ENCODE data around the gene DLEC1.

DLEC1 gene

DNA sequence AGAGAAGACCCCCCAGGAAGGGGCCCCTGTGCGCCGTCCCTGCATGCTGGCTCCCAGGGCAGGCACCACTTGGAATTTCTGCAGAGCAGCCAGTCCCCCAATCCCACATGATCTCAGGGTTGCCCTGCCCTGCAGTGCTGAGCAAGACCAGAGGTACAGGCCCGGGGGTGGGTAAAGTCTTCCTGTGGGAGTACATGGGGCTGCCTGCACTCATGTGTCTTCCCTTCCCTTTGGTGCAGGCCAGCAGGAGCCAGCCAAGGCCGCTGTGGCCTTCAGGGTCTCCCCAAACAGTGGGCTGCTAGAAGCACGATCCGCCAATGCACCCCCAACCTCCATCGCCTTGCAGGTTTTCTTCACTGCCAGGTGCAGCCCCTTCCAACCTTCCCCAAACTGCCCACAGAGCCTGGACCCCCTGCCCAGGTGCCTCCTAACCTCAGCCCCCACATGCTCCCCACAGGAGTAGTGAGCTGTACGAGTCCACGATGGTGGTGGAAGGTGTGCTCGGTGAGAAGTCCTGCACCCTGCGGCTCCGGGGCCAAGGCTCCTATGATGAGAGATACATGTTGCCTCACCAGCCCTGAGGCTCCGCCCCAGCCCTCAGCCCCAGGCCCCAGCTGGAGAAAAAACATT is 82.9 kb downstream of the DLEC1 start:
- TF ChIP-seq, protein P1, sequence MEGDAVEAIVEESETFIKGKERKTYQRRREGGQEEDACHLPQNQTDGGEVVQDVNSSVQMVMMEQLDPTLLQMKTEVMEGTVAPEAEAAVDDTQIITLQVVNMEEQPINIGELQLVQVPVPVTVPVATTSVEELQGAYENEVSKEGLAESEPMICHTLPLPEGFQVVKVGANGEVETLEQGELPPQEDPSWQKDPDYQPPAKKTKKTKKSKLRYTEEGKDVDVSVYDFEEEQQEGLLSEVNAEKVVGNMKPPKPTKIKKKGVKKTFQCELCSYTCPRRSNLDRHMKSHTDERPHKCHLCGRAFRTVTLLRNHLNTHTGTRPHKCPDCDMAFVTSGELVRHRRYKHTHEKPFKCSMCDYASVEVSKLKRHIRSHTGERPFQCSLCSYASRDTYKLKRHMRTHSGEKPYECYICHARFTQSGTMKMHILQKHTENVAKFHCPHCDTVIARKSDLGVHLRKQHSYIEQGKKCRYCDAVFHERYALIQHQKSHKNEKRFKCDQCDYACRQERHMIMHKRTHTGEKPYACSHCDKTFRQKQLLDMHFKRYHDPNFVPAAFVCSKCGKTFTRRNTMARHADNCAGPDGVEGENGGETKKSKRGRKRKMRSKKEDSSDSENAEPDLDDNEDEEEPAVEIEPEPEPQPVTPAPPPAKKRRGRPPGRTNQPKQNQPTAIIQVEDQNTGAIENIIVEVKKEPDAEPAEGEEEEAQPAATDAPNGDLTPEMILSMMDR (conservative IDR thresholded peaks at IDR 0.05; ENCODE audit: low read length): no peak
- TF ChIP-seq EZH2phosphoT487 (IDR thresholded peaks at IDR 0.05; ENCODE audit: borderline replicate concordance): no peak
- Histone ChIP-seq H3K9ac (ENCODE audit: low read depth, low read length, poor library complexity, severe bottlenecking) (no peak overlapping the region), H3K4me2 (ENCODE audit: low read depth, low read length, poor library complexity, severe bottlenecking) (no peak overlapping the region), H3K9me2 (replicated peaks; ENCODE audit: low read depth, low read length) (no peaks in the 10 kb centered on the region), H3F3A (ENCODE audit: low read depth) (no peaks in the 10 kb centered on the region), H3K9me3 (ENCODE audit: insufficient read depth, low read depth, low read length) (no peaks in the 10 kb centered on the region), H3K79me2 (ENCODE audit: insufficient read depth, low read length) (no peaks in the 10 kb centered on the region), H2AFZ (ENCODE audit: low read length) (no peak overlapping the region), H3K36me3 (ENCODE audit: insufficient read depth, low read length) (peaks cover 47% of the 10 kb centered on the region; the same call in 1 of the 2 replicates), H4K20me1 (ENCODE audit: insufficient read depth, low read length, poor library complexity, severe bottlenecking) (no peaks in the 10 kb centered on the region), H3K27me3 (ENCODE audit: insufficient read depth, low read length, poor library complexity, severe bottlenecking) (no peaks in the 10 kb centered on the region), H3K4me1 (ENCODE audit: insufficient read depth, low read length, poor library complexity, severe bottlenecking) (no peaks in the 10 kb centered on the region), H3K4me3 (ENCODE audit: low read length, poor library complexity, severe bottlenecking) (no peak overlapping the region)

DNA sequence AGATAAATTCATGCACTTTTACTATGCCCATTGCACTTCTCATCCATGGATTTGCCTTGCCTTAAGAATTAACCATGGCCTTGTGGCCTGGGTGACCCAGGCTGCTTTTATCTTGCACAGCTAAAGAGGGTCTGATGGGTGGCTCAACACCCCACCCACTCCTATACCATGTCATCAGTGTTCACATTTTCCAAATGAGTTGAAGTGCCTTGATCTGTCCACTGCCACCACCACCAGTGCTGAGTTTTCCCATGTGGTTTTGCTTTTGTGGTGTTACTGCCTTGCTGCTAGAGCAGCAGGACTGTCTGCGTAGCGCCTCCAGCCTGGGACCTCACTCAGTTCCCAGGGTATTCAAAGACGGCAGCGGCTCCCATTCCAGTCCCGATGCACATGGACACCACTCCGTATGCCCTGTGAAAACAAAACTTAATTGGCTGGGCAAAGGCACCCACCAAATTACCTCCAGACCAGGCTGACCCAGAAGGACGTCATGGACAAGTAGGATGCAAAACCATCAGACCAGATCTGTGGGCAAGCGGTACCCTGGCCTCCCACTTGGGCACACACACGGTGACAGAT is 83.8 kb downstream of the DLEC1 start:
- no peak overlapping the region for H3K9ac ChIP-seq (ENCODE audit: low read depth, low read length, poor library complexity, severe bottlenecking)
- TF ChIP-seq, protein P1 (conservative IDR thresholded peaks at IDR 0.05; ENCODE audit: low read length): no peak
- no peak for TF ChIP-seq EZH2phosphoT487 (IDR thresholded peaks at IDR 0.05; ENCODE audit: borderline replicate concordance)
- H4K20me1 ChIP-seq (ENCODE audit: insufficient read depth, low read length, poor library complexity, severe bottlenecking): no peaks in the 10 kb centered on the region
- no peaks in the 10 kb centered on the region for H3F3A ChIP-seq (ENCODE audit: low read depth)
- H3K4me1 ChIP-seq (ENCODE audit: insufficient read depth, low read length, poor library complexity, severe bottlenecking): no peaks in the 10 kb centered on the region
- no peaks in the 10 kb centered on the region for H3K79me2 ChIP-seq (ENCODE audit: insufficient read depth, low read length)
- H3K27me3 ChIP-seq (ENCODE audit: insufficient read depth, low read length, poor library complexity, severe bottlenecking): no peaks in the 10 kb centered on the region
- peaks cover 56% of the 10 kb centered on the region; the same call in 1 of the 2 replicates for H3K36me3 ChIP-seq (ENCODE audit: insufficient read depth, low read length)
- no peak overlapping the region for H3K4me2 ChIP-seq (ENCODE audit: low read depth, low read length, poor library complexity, severe bottlenecking)
- H3K4me3 ChIP-seq (ENCODE audit: low read length, poor library complexity, severe bottlenecking): no peak overlapping the region
- no peaks in the 10 kb centered on the region for H3K9me2 ChIP-seq (replicated peaks; ENCODE audit: low read depth, low read length)
- no peak overlapping the region for H2AFZ ChIP-seq (ENCODE audit: low read length)
- H3K9me3 ChIP-seq (ENCODE audit: insufficient read depth, low read depth, low read length): no peaks in the 10 kb centered on the region

DNA sequence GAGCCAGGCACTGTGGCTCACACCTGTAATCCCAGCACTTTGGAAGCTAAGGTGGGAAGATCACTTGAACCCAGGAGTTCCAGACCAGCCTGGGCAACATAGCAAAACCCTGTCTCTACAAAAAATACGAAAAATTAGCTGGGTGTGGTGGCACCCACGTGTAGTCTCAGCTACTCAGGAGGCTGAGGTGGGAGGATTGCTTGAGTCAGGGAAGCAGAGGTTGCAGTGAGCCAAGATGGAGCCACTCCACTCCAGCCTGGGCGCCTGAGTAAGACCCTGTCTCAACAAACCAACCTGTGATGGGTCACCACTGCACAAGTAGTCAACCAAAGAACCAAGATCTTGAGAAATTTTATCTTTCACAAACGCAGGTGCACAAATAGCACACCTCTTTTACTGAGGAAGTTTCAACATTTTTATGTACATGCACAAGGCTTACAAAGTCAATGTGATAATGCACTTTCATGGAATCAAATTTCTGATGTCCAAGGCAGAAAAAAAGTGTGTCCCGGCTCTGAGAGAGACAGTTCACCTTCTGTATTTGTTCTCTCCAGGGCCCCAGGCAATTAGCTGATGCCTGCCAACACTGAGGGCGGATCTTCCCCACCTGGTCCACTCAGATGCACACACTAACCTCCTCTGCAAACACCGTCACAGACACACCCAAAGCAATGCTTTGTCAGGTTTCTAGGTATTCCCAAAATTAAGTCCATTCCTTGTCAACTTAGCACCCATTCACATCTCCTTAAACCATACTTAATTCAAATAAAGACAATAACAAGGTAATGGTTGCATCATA is 85.5 kb downstream of the DLEC1 start:
- H3K79me2 ChIP-seq (ENCODE audit: insufficient read depth, low read length): no peaks in the 10 kb centered on the region
- TF ChIP-seq EZH2phosphoT487 (IDR thresholded peaks at IDR 0.05; ENCODE audit: borderline replicate concordance): no peak
- TF ChIP-seq, protein P1 (conservative IDR thresholded peaks at IDR 0.05; ENCODE audit: low read length): no peak
- peaks cover 65% of the 10 kb centered on the region; the same call in 1 of the 2 replicates for H3K36me3 ChIP-seq (ENCODE audit: insufficient read depth, low read length)
- no peak overlapping the region for H3K4me2 ChIP-seq (ENCODE audit: low read depth, low read length, poor library complexity, severe bottlenecking)
- no peaks in the 10 kb centered on the region for H3K27me3 ChIP-seq (ENCODE audit: insufficient read depth, low read length, poor library complexity, severe bottlenecking)
- H4K20me1 ChIP-seq (ENCODE audit: insufficient read depth, low read length, poor library complexity, severe bottlenecking): no peaks in the 10 kb centered on the region
- H3F3A ChIP-seq (ENCODE audit: low read depth): no peaks in the 10 kb centered on the region
- H3K4me1 ChIP-seq (ENCODE audit: insufficient read depth, low read length, poor library complexity, severe bottlenecking): no peaks in the 10 kb centered on the region
- no peaks in the 10 kb centered on the region for H3K9me2 ChIP-seq (replicated peaks; ENCODE audit: low read depth, low read length)
- no peak overlapping the region for H3K4me3 ChIP-seq (ENCODE audit: low read length, poor library complexity, severe bottlenecking)
- H3K9me3 ChIP-seq (ENCODE audit: insufficient read depth, low read depth, low read length): no peaks in the 10 kb centered on the region
- H2AFZ ChIP-seq (ENCODE audit: low read length): no peak overlapping the region
- H3K9ac ChIP-seq (ENCODE audit: low read depth, low read length, poor library complexity, severe bottlenecking): no peak overlapping the region

Data from Loucy (cell line).